Osteocyte (in vitro differentiated cells): ENCODE measurements around the gene WDR70. TPM values are rescaled to one million over a fixed set of nuclear protein-coding genes. Genes with fewer than 3 reads are reported as not detected.

Experiments used
- DNase-seq: peaks from one replicate; pipeline ENCODE4 v3.0.0; 2021; ENCODE audit warnings: mixed read lengths; ENCODE audit not compliant: unreplicated experiment; ENCODE audit errors: extremely low spot score
- H3K27ac Mint-ChIP-seq: one replicate; pipeline ENCODE4 v1.8.0; 2021; ENCODE audit warnings: mild to moderate bottlenecking, mixed read lengths; ENCODE audit not compliant: unreplicated experiment
- H3K27me3 Mint-ChIP-seq: one replicate; pipeline ENCODE4 v1.8.0; 2021; ENCODE audit warnings: mixed read lengths; ENCODE audit not compliant: unreplicated experiment
- H3K36me3 Mint-ChIP-seq: one replicate; pipeline ENCODE4 v1.8.0; 2021; ENCODE audit warnings: mixed read lengths; ENCODE audit not compliant: unreplicated experiment
- H3K4me1 Mint-ChIP-seq: one replicate; pipeline ENCODE4 v1.8.0; 2021; ENCODE audit warnings: mixed read lengths; ENCODE audit not compliant: unreplicated experiment
- H3K4me3 Mint-ChIP-seq: one replicate; pipeline ENCODE4 v1.8.0; 2021; ENCODE audit warnings: mild to moderate bottlenecking, moderate library complexity, mixed read lengths; ENCODE audit not compliant: unreplicated experiment
- H3K9me3 Mint-ChIP-seq: one replicate; pipeline ENCODE4 v1.8.0; 2021; ENCODE audit warnings: mixed read lengths; ENCODE audit not compliant: unreplicated experiment
- CTCF ChIP-seq: fragments of 200-600 bp; sonication (generic); IDR thresholded peaks from 2 replicates; pipeline ENCODE4 v1.5.0; 2021; ENCODE audit warnings: antibody characterized with exemption, mild to moderate bottlenecking, moderate library complexity
- total RNA-seq: library from RNA; stranded (reverse); gene quantifications from 2 replicates; pipeline ENCODE4 v1.2.1, GENCODE V29; 2021

Gene WDR70
- total RNA-seq, 1 donor from 2014 or later: 35.4 TPM

- Mint-ChIP-seq H3K9me3 (peaks cover 24% of the 10 kb centered on the region), H3K27ac (no peak overlapping the region), H3K4me1 (no peaks in the 10 kb centered on the region), H3K27me3 (no peaks in the 10 kb centered on the region), H3K4me3 (no peak overlapping the region), H3K36me3 (peaks cover 22% of the 10 kb centered on the region)
- DNase-seq: no peak
- no peak for TF ChIP-seq CTCF
Measured at GRCh38 chr5:37751227-37751626, 372.1 kb downstream of the WDR70 start.

- no peak for TF ChIP-seq CTCF
- no peak overlapping the region for H3K27ac Mint-ChIP-seq
- peaks cover 23% of the 10 kb centered on the region for H3K36me3 Mint-ChIP-seq
- peaks cover 4% of the 10 kb centered on the region for H3K9me3 Mint-ChIP-seq
- no peak overlapping the region for H3K4me3 Mint-ChIP-seq
- H3K27me3 Mint-ChIP-seq: no peaks in the 10 kb centered on the region
- no peak for DNase-seq
- no peaks in the 10 kb centered on the region for H3K4me1 Mint-ChIP-seq
Measured at GRCh38 chr5:37754976-37755375, 375.9 kb downstream of the WDR70 start.

GRCh38 chr5:37755581-37755980 is 376.5 kb downstream of the WDR70 start:
- DNase-seq: no peak
- Mint-ChIP-seq H3K4me1 (no peaks in the 10 kb centered on the region), H3K27me3 (no peaks in the 10 kb centered on the region), H3K9me3 (peaks cover 4% of the 10 kb centered on the region), H3K27ac (no peak overlapping the region), H3K4me3 (no peak overlapping the region), H3K36me3 (peaks cover 23% of the 10 kb centered on the region)
- TF ChIP-seq CTCF: no peak

GRCh38 chr5:37756248-37756647 is 377.1 kb downstream of the WDR70 start:
- Mint-ChIP-seq H3K9me3 (peaks cover 4% of the 10 kb centered on the region), H3K4me3 (no peak overlapping the region), H3K36me3 (peaks cover 23% of the 10 kb centered on the region), H3K27me3 (no peaks in the 10 kb centered on the region), H3K27ac (no peak overlapping the region), H3K4me1 (no peaks in the 10 kb centered on the region)
- DNase-seq: no peak
- TF ChIP-seq CTCF: no peak

GRCh38 chr5:37757980-37758582 is 379.0 kb downstream of the WDR70 start:
- no peak for DNase-seq
- no peaks in the 10 kb centered on the region for H3K4me1 Mint-ChIP-seq
- no peaks in the 10 kb centered on the region for H3K27me3 Mint-ChIP-seq
- TF ChIP-seq CTCF: no peak
- peaks cover 20% of the 10 kb centered on the region for H3K36me3 Mint-ChIP-seq
- H3K27ac Mint-ChIP-seq: no peak overlapping the region
- no peak overlapping the region for H3K4me3 Mint-ChIP-seq
- H3K9me3 Mint-ChIP-seq: peaks cover 4% of the 10 kb centered on the region
